ENCODE measurements around the gene DNPEP. TPM values are rescaled to one million over a fixed set of nuclear protein-coding genes. Genes with fewer than 3 reads are reported as not detected.

The DNPEP gene
- total and polyA plus RNA-seq, 2 experiments from 2014 or later, result 49.2 to 67.9 TPM

DNA sequence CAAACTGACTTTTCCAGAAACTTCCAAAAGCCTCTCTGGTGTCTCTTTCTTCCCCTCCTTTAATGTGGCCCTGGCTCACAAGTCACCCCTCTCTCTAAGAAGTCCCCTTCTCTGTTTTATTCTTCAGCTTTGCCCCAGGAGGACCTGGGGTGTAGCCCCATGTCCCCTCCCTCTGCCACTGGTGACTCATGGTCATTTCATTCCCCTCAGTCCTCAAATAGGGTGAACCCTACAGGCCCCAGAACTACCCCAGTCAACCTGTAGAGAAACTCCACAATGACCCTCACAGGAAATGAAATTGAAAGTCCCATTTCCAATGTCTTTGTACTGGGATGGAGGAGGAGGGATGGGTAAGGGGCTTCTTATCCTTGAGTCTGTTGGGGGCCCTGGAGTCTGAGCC lies 40.8 kb upstream of the DNPEP start:
- H3K9me2 ChIP-seq (ENCODE audit: insufficient read depth), result no peaks in the 10 kb centered on the region
- no peaks in the 10 kb centered on the region for H3K36me3 ChIP-seq (ENCODE audit: insufficient read depth)
- no peak for TF ChIP-seq JUNB (IDR thresholded peaks at IDR 0.05; ENCODE audit: unreplicated experiment)
- TF ChIP-seq CREB1 (CRISPR knock-in tag; IDR thresholded peaks at IDR 0.05; ENCODE audit: low read depth), result no peak
- TF ChIP-seq REST (IDR thresholded peaks at IDR 0.05; ENCODE audit: unreplicated experiment), result no peak
- TF ChIP-seq, protein P1, sequence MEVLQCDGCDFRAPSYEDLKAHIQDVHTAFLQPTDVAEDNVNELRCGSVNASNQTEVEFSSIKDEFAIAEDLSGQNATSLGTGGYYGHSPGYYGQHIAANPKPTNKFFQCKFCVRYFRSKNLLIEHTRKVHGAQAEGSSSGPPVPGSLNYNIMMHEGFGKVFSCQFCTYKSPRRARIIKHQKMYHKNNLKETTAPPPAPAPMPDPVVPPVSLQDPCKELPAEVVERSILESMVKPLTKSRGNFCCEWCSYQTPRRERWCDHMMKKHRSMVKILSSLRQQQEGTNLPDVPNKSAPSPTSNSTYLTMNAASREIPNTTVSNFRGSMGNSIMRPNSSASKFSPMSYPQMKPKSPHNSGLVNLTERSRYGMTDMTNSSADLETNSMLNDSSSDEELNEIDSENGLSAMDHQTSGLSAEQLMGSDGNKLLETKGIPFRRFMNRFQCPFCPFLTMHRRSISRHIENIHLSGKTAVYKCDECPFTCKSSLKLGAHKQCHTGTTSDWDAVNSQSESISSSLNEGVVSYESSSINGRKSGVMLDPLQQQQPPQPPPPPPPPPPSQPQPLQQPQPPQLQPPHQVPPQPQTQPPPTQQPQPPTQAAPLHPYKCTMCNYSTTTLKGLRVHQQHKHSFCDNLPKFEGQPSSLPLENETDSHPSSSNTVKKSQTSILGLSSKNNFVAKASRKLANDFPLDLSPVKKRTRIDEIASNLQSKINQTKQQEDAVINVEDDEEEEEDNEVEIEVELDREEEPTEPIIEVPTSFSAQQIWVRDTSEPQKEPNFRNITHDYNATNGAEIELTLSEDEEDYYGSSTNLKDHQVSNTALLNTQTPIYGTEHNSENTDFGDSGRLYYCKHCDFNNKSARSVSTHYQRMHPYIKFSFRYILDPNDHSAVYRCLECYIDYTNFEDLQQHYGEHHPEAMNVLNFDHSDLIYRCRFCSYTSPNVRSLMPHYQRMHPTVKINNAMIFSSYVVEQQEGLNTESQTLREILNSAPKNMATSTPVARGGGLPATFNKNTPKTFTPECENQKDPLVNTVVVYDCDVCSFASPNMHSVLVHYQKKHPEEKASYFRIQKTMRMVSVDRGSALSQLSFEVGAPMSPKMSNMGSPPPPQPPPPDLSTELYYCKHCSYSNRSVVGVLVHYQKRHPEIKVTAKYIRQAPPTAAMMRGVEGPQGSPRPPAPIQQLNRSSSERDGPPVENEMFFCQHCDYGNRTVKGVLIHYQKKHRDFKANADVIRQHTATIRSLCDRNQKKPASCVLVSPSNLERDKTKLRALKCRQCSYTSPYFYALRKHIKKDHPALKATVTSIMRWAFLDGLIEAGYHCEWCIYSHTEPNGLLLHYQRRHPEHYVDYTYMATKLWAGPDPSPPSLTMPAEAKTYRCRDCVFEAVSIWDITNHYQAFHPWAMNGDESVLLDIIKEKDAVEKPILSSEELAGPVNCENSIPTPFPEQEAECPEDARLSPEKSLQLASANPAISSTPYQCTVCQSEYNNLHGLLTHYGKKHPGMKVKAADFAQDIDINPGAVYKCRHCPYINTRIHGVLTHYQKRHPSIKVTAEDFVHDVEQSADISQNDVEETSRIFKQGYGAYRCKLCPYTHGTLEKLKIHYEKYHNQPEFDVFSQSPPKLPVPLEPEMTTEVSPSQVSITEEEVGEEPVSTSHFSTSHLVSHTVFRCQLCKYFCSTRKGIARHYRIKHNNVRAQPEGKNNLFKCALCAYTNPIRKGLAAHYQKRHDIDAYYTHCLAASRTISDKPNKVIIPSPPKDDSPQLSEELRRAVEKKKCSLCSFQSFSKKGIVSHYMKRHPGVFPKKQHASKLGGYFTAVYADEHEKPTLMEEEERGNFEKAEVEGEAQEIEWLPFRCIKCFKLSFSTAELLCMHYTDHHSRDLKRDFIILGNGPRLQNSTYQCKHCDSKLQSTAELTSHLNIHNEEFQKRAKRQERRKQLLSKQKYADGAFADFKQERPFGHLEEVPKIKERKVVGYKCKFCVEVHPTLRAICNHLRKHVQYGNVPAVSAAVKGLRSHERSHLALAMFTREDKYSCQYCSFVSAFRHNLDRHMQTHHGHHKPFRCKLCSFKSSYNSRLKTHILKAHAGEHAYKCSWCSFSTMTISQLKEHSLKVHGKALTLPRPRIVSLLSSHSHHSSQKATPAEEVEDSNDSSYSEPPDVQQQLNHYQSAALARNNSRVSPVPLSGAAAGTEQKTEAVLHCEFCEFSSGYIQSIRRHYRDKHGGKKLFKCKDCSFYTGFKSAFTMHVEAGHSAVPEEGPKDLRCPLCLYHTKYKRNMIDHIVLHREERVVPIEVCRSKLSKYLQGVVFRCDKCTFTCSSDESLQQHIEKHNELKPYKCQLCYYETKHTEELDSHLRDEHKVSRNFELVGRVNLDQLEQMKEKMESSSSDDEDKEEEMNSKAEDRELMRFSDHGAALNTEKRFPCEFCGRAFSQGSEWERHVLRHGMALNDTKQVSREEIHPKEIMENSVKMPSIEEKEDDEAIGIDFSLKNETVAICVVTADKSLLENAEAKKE (CRISPR knock-in tag; IDR thresholded peaks at IDR 0.05), result no peak
- TF ChIP-seq, protein P2, sequence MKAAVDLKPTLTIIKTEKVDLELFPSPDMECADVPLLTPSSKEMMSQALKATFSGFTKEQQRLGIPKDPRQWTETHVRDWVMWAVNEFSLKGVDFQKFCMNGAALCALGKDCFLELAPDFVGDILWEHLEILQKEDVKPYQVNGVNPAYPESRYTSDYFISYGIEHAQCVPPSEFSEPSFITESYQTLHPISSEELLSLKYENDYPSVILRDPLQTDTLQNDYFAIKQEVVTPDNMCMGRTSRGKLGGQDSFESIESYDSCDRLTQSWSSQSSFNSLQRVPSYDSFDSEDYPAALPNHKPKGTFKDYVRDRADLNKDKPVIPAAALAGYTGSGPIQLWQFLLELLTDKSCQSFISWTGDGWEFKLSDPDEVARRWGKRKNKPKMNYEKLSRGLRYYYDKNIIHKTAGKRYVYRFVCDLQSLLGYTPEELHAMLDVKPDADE (IDR thresholded peaks at IDR 0.05), result no peak
- TF ChIP-seq ZNF114 (CRISPR knock-in tag; IDR thresholded peaks at IDR 0.05), result no peak
- no peak for TF ChIP-seq ZNF331 (CRISPR knock-in tag; IDR thresholded peaks at IDR 0.05; ENCODE audit: low read depth)
- TF ChIP-seq STAT1 (IDR thresholded peaks at IDR 0.05; ENCODE audit: unreplicated experiment), result no peak
- TF ChIP-seq CTCF (conservative IDR thresholded peaks at IDR 0.05; ENCODE audit: low read depth in 2 of 2), result no peak
- TF ChIP-seq EZH2 (IDR thresholded peaks at IDR 0.05; ENCODE audit: low read depth, unreplicated experiment), result no peak
- no peak for TF ChIP-seq POLR2AphosphoS5 (IDR thresholded peaks at IDR 0.05; ENCODE audit: low read depth)
- no peak for TF ChIP-seq EZH2phosphoT487 (IDR thresholded peaks at IDR 0.05; ENCODE audit: unreplicated experiment)
- TF ChIP-seq NANOG (IDR thresholded peaks at IDR 0.05; ENCODE audit: borderline replicate concordance), result no peak
- no peaks in the 10 kb centered on the region for H3K79me2 ChIP-seq (replicated peaks; ENCODE audit: insufficient read depth)
- no peaks in the 10 kb centered on the region for H4K20me1 ChIP-seq (replicated peaks; ENCODE audit: insufficient read depth)
- peaks cover 12% of the 10 kb centered on the region for H3K27me3 Mint-ChIP-seq (ENCODE audit: insufficient read depth, low read depth, poor library complexity)
- H3K4me1 Mint-ChIP-seq, result peaks cover 6% of the 10 kb centered on the region; the same call in 2 of the 3 replicates
- H3K27ac ChIP-seq (ENCODE audit: low read depth), result no peak overlapping the region
- H3K36me3 Mint-ChIP-seq (ENCODE audit: low read depth), result no peaks in the 10 kb centered on the region; the same call in 2 of the 3 replicates
- no peaks in the 10 kb centered on the region for H3F3A ChIP-seq (replicated peaks; ENCODE audit: low read depth)
- no peak for ATAC-seq
- no peak overlapping the region for H2AFZ ChIP-seq
- no peak overlapping the region for H3K4me2 ChIP-seq
- H3K9me3 Mint-ChIP-seq, result no peaks in the 10 kb centered on the region
- no peaks in the 10 kb centered on the region for H3K4me1 ChIP-seq (ENCODE audit: insufficient read depth)
- no peaks in the 10 kb centered on the region for H3K27me3 ChIP-seq (ENCODE audit: insufficient read depth)
- H3K4me3 ChIP-seq, result no peak overlapping the region
- no peak for DNase-seq (ENCODE audit: low spot score)
- no peak overlapping the region for H3K27ac Mint-ChIP-seq
- H3K4me3 Mint-ChIP-seq, result no peak overlapping the region
